ENCODE results near the gene LHFPL6.

DNA sequence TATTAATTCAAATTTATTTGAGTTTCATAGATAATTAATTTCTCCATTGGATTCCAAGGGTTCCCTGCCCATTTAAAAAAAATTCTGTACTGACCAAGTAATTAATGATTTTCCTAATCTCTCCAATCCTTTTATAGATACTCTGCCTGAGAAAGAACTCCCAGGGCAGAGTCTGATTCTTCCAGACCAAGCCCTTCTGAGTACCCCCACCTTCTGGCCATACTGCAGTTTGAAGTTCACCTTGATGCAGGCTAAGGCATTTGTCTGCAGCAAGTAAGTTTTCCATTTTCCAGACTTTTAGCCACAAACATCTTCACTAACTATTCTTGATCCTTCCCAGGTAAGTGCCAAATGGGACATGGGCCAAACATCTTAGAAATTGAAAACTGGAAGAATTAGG is 195.9 kb downstream of the LHFPL6 start:
- no peak for TF ChIP-seq TAF1 (IDR thresholded peaks at IDR 0.05; ENCODE audit: borderline replicate concordance, insufficient read depth, low read length)
- TF ChIP-seq FOXP2 (optimal IDR thresholded peaks at IDR 0.05; ENCODE audit: borderline replicate concordance, extremely low read depth, extremely low read length, insufficient read depth) = no peak
